Neural crest cell (in vitro differentiated cells): ENCODE data around the gene PALM2AKAP2. TPM values are rescaled to one million over a fixed set of nuclear protein-coding genes. Genes with fewer than 3 reads are reported as not detected.

Experiments
- DNase-seq: peaks from one replicate; pipeline ENCODE4 v3.0.0; 2021; ENCODE audit warnings: low read depth, mixed read lengths, low spot score
- H3K27ac Mint-ChIP-seq: one replicate; pipeline ENCODE4 v1.8.0; 2021; ENCODE audit warnings: mild to moderate bottlenecking, mixed read lengths; ENCODE audit not compliant: unreplicated experiment
- H3K27me3 Mint-ChIP-seq: 2 replicates; pipeline ENCODE4 v1.8.0; 2021; ENCODE audit warnings: low read depth, mild to moderate bottlenecking, mixed read lengths
- H3K36me3 Mint-ChIP-seq: 2 replicates; pipeline ENCODE4 v1.8.0; 2021; ENCODE audit warnings: low read depth, mild to moderate bottlenecking, mixed read lengths
- H3K4me1 Mint-ChIP-seq: 2 replicates; pipeline ENCODE4 v1.8.0; 2021; ENCODE audit warnings: mixed read lengths
- H3K4me3 Mint-ChIP-seq: one replicate; pipeline ENCODE4 v1.8.0; 2021; ENCODE audit warnings: mild to moderate bottlenecking, mixed read lengths
- H3K9me3 Mint-ChIP-seq: 2 replicates; pipeline ENCODE4 v1.8.0; 2021; ENCODE audit warnings: mixed read lengths
- total RNA-seq: library from RNA; stranded (reverse); gene quantifications from 2 replicates; pipeline ENCODE4 v1.2.1, GENCODE V29; 2021
- TF ChIP-seq, protein P1 (sequence below): fragments of 200-600 bp; sonication (generic); conservative IDR thresholded peaks from 2 replicates; pipeline ENCODE4 v1.5.0; 2021; ENCODE audit warnings: antibody characterized with exemption, mild to moderate bottlenecking

The PALM2AKAP2 gene
- total RNA-seq, 1 donor from 2014 or later = 5.6 TPM

DNA sequence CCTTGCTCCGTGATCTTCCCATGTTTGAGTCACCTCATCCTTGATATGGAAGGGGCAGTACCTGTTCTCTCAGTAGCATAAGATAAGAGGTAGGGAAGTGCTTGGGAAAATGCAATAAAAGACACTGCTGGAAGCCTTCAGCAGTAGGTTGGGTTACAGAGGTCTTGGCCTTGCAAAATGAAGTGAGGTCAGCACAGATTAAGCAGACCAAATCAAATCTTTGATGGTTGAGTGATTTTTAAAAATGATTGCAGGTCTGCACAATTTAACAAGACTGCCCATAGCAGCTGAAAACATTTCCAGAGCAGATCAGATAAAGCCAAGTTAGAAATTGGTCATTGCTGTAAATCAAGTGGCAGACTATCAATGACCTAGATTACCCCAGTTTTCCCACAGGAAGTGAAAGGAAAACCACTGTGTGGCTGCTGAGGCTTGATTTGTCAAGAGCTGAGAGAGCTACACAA lies 32.9 kb downstream of the PALM2AKAP2 start:
- H3K27ac Mint-ChIP-seq = no peak overlapping the region
- no peaks in the 10 kb centered on the region for H3K27me3 Mint-ChIP-seq

DNA sequence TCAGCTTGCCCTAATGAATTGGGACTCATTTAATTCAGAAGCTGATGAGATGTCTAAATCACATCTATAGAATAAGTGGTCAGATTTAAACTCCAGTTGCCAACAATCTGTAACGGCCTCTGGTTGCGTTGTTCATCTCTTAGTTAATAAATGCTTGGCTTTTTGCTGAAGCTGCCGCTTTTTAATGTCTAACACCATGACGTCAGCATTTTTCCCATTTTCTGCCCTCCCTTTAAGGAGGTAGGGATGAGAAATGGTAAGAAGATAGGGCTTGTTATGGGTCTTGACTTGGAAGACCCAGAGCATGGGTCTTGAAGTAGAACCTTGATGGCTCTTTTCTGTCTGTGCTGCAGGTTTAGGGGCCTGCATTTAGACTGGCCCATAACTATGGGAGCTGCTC lies 33.3 kb downstream of the PALM2AKAP2 start:
- Mint-ChIP-seq H3K27me3 (no peaks in the 10 kb centered on the region), H3K27ac (no peak overlapping the region), H3K4me3 (no peak overlapping the region), H3K9me3 (peaks cover 4% of the 10 kb centered on the region), H3K36me3 (no peaks in the 10 kb centered on the region), H3K4me1 (peaks cover 13% of the 10 kb centered on the region)
- DNase-seq = no peak
- TF ChIP-seq, protein P1, sequence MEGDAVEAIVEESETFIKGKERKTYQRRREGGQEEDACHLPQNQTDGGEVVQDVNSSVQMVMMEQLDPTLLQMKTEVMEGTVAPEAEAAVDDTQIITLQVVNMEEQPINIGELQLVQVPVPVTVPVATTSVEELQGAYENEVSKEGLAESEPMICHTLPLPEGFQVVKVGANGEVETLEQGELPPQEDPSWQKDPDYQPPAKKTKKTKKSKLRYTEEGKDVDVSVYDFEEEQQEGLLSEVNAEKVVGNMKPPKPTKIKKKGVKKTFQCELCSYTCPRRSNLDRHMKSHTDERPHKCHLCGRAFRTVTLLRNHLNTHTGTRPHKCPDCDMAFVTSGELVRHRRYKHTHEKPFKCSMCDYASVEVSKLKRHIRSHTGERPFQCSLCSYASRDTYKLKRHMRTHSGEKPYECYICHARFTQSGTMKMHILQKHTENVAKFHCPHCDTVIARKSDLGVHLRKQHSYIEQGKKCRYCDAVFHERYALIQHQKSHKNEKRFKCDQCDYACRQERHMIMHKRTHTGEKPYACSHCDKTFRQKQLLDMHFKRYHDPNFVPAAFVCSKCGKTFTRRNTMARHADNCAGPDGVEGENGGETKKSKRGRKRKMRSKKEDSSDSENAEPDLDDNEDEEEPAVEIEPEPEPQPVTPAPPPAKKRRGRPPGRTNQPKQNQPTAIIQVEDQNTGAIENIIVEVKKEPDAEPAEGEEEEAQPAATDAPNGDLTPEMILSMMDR = no peak

More for the DNA sequence above, 32.9 kb downstream of the PALM2AKAP2 start:
- TF ChIP-seq, protein P1 = no peak
- Mint-ChIP-seq H3K36me3 (no peaks in the 10 kb centered on the region), H3K4me3 (no peak overlapping the region), H3K4me1 (peaks cover 10% of the 10 kb centered on the region), H3K9me3 (peaks cover 4% of the 10 kb centered on the region)
- DNase-seq = no peak

DNA sequence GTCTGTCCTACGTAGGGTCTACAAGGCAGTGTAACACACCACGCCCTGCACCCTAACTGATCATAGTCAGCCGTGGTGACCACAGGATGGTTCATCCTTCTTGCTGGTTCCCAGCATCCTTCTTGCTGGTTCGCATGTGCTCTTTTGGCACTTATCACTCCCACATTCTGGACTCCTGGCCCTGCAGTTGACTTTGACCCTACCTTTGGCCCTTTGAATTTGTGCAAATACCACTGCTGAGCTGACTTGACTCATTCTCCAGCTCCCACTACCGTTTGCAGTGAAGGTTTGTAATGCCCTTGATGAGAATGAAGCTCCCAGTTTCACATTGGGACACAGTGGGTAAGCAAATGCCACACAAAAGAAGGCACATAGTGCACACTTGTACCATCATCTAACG lies 33.8 kb downstream of the PALM2AKAP2 start:
- no peak for DNase-seq
- Mint-ChIP-seq H3K9me3 (peaks cover 4% of the 10 kb centered on the region), H3K36me3 (no peaks in the 10 kb centered on the region), H3K27me3 (no peaks in the 10 kb centered on the region), H3K27ac (no peak overlapping the region), H3K4me3 (no peak overlapping the region), H3K4me1 (peaks cover 13% of the 10 kb centered on the region)
- TF ChIP-seq, protein P1 = no peak

DNA sequence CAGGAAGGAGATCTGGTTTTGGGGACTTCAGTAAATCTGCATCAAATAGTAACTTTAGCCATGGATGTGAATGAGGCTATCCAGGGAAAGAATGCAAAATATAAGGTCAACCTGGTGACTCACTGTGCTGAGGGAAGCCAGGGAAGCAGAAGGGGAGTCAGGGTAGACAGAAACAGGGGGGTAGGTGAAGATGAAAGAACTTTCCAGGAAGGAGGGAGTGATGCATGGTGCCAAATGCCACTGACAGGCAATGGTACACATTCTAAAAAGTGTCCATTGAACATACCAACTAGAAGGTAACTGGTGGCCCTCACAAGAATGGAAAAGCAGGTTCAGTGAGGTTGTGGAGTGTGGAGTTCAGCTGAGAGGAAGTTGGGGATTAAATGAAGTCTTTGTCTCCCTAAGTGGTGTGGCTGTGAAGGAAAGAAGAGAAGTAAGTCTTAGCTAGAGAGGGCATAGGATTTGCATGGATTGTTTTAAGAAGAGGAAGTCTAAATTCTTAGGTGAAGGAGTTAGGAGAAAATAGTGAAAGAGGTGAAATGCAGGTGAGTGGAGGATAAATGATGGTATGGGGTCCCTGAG lies 35.5 kb downstream of the PALM2AKAP2 start:
- H3K4me3 Mint-ChIP-seq = no peak overlapping the region
- H3K27me3 Mint-ChIP-seq = no peaks in the 10 kb centered on the region
- peaks cover 2% of the 10 kb centered on the region for H3K9me3 Mint-ChIP-seq
- TF ChIP-seq, protein P1 = no peak
- H3K4me1 Mint-ChIP-seq = peaks cover 13% of the 10 kb centered on the region
- no peak for DNase-seq
- H3K27ac Mint-ChIP-seq = no peak overlapping the region
- no peaks in the 10 kb centered on the region for H3K36me3 Mint-ChIP-seq

GRCh38 chr9:109816490-109816889 lies 36.5 kb downstream of the PALM2AKAP2 start:
- Mint-ChIP-seq H3K4me1 (peaks cover 13% of the 10 kb centered on the region), H3K27me3 (no peaks in the 10 kb centered on the region), H3K36me3 (no peaks in the 10 kb centered on the region), H3K4me3 (no peak overlapping the region), H3K9me3 (no peaks in the 10 kb centered on the region), H3K27ac (no peak overlapping the region)
- TF ChIP-seq, protein P1 = no peak
- no peak for DNase-seq
